ENCODE results near the gene SLC24A1. TPM values are rescaled to one million over a fixed set of nuclear protein-coding genes. Genes with fewer than 3 reads are reported as not detected.
A peak's percentile ranks its signal among the peaks of the same experiment; 100 is the strongest.

The SLC24A1 gene
- total RNA-seq (2014; rRNA removed; shearing (Covaris generic); ENCODE audit: low replicate concordance), result 3.3 and 10.1 TPM in 2 replicates

DNA sequence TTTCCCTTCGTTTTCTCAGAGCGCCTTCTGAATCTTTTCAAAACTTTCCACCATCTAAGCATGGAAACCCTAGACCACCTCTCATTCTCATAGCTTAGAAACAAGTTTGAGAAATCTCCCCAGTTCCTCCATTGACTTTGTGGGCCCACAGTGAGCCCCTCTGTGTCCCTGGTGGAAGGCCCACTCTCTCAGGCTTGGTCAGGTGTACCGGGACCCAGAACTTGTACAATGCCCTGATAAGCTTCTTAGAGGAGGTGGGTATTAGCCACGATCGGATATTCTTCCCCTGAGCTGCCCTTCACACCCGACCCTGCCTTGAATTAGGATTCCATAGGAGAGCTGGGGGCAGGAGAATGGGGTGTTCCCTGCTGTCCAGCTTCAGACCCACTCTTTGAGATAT, at the start of gene SLC24A1:
SLC24A1 (plus strand) TSS at position 301 of the 400 bp plus-strand sequence. CDS start 2,143 bp downstream, outside the sequence.
- H3K36me3 ChIP-seq, result no peaks in the 10 kb centered on the region
- H3K27me3 ChIP-seq, result no peaks in the 10 kb centered on the region
- H3K4me3 ChIP-seq, result no peak within 1 kb of the TSS
- H3K9me3 ChIP-seq, result no peaks in the 10 kb centered on the region
- no peak for DNase-seq

DNA sequence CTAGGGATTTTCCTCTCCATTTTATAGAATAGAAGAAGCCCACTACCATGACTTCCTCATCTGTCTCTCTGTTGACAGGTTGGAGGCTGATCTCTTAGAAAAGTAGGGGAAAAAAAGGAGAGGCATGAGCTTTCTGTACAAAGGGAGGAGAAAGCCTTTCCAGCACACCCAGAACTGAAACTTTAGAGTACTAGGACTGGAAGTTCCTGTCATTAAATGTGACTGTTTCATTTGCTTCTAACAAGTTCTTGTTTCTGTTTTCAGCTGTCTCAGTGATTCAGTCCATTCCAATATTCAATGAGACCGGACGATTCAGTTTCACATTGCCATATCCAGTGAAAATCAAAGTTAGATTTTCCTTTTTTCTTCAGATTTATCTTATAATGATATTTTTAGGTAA, 49.8 kb upstream of the SLC24A1 start:
- peaks cover 87% of the 10 kb centered on the region for H3K36me3 ChIP-seq
- H3K27me3 ChIP-seq, result no peaks in the 10 kb centered on the region
- H3K4me3 ChIP-seq, result no peak overlapping the region
- no peak for DNase-seq
- no peaks in the 10 kb centered on the region for H3K9me3 ChIP-seq

DNA sequence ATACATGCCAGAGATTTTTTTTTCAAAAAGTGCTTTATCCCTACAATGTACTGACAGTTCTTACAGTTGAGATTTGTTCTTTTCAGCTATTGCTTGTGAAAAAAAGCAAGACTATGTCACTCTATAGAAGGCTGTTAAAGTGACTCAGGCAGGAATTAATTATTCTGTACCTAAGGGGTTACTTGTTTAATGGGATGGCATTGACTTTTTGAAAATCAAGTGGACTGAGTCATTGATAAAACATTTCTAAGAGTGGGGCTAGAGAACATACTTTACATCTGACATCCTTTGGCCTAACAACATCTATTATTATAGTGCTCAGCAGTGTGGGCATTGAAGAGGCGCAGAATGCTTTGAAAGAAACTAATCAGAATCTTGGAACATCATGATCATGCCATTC, 45.1 kb upstream of the SLC24A1 start:
- H3K9me3 ChIP-seq, result no peaks in the 10 kb centered on the region
- no peak overlapping the region for H3K4me3 ChIP-seq
- H3K36me3 ChIP-seq, result peaks cover 90% of the 10 kb centered on the region
- H3K27me3 ChIP-seq, result no peaks in the 10 kb centered on the region
- DNase-seq, result no peak

DNA sequence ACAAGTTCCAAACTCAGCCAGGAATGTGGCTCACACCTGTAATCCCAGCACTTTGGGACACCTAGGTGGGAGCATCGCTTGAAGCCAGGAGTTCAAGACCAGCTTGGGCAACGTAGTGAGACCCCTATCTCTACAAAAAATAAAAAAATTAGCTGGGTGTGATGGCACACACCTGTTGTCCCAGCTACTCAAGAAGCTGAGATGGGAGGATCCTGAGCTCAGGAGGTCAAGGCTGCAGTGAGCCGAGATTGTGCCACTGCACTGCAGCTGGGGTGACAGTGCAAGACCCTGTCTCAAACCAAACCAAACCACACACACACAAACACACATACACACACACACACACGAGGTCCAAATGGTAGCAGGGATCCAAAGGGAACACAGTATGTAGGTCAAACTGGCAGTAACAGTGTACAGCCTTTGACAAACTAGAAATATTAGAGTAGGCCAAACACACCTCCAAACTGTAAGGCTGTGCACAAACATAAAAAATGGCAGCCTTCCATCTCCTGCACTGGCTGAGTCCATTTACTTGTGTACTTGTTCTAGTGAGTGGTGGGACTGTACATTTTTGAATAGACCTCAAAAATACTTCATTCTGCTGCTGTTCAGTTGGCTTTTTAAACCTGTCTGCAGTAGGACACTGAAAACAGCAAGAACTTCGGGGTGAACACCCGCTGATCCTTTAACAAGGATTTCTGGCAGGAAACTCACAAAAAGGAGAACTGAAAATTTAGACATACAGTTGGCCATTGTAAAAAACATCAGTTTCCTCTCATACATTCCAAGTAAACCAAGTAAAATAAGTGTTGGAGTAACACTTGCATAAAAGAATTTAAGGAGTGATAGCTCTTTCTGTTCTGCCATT, 44.4 kb upstream of the SLC24A1 start:
- Histone ChIP-seq H3K36me3 (peaks cover 89% of the 10 kb centered on the region), H3K9me3 (no peaks in the 10 kb centered on the region), H3K4me3 (no peak overlapping the region), H3K27me3 (no peaks in the 10 kb centered on the region)
- no peak for DNase-seq

DNA sequence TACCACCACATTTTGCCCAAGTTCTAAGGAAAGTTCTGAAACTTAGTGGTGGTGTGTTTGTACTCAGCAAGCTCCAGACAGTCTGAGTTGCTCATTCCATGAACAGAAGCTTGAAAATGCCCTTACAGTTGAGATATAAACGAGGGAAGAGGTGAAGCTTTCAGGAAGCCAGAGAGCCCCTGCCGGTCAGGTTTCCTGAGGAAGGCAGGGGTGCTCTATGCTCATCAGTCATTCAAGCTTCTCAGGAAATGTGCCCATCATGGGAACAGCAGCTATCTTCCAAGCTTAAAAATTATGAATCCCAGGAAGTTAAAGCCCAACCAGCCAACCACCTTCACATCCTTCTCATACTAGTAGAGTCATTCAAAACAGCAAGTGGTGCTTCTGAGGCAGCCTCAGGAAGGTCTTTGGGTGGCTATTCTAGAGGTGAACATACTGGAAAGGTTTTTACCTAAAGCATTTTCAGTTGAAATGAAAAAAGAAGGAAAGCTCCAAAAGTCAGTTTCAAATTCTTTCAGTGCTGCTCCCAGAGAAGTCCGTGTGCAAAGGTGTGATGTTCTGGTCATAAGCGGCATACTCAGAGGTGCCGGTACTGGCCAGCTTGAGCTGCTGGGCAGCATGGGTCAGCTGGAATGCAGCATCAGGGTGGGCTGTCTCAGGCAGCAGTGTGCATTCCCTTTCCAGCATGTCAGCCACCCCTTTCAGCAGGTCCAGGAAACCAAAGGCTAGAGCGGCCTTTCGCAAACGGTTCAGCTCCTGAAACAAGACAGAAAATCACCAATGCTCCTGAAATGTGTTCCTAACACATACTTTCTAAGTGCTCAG, 42.6 kb upstream of the SLC24A1 start:
- no peak for DNase-seq
- Histone ChIP-seq H3K36me3 (peaks cover 90% of the 10 kb centered on the region), H3K9me3 (no peaks in the 10 kb centered on the region), H3K4me3 (no peak overlapping the region), H3K27me3 (no peaks in the 10 kb centered on the region)

DNA sequence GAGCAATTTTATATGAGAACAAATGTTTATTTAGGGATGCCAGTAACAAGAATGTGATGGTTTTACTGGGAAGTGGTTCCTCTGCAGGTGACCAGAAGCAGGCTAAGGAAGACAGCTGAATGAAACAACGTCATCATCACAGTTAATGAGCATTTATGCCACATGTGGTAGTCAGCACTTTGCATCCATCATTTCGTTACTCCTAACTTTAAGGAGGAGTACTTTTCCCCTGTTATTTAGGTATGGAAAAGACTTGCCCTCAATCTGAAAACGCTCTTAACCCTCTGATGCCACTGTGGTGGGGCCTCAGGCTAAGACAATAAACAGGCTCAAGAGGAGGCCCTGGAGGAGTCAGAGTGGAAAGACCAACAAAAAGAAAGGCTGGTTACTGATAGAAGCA, 42.0 kb upstream of the SLC24A1 start:
- H3K27me3 ChIP-seq, result no peaks in the 10 kb centered on the region
- no peak for DNase-seq
- H3K9me3 ChIP-seq, result no peaks in the 10 kb centered on the region
- H3K36me3 ChIP-seq, result peaks cover 89% of the 10 kb centered on the region
- no peak overlapping the region for H3K4me3 ChIP-seq

DNA sequence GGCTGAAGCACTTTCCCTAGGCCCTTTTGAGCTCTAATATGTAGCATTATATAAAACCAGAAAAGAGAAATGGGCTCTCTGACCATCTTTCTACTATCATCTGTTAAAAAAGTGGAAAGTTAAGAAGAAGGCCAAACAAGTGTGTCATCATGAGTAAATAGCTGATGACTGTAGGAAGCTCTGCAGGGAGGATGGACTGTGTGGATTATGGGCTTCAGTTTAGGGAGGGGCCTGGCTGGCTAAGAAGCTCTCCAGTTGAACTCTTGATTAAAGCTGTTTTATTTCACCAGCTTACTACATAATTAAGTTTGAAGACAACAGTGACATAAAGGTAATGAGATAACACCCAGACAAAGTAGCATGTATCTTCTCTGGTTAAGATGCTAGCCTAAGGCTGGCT, 41.5 kb upstream of the SLC24A1 start:
- Histone ChIP-seq H3K4me3 (no peak overlapping the region), H3K27me3 (no peaks in the 10 kb centered on the region), H3K36me3 (peaks cover 86% of the 10 kb centered on the region), H3K9me3 (no peaks in the 10 kb centered on the region)
- peak; percentile 67 for DNase-seq

DNA sequence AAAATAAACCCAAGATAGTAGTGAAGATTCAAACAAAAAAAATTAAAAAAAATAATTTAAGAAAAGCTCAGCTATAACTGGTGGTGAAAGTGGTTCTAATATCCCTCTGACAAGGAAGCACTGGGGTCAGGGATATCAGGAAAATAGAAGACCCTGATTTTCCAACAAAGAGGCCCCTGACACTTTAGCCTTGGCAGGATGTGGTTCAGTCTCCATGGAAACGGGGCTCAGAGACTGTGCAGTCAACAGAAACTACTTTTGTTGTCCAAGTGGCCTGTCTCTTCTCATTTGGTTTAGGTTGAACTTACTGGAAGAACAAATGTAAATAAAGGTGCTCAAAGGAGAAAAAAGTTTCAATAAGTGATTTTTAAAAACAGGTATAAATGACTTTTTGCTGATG, 38.0 kb upstream of the SLC24A1 start:
- H3K36me3 ChIP-seq, result peaks cover 74% of the 10 kb centered on the region
- DNase-seq, result no peak
- no peaks in the 10 kb centered on the region for H3K9me3 ChIP-seq
- H3K4me3 ChIP-seq, result no peak overlapping the region
- H3K27me3 ChIP-seq, result no peaks in the 10 kb centered on the region

DNA sequence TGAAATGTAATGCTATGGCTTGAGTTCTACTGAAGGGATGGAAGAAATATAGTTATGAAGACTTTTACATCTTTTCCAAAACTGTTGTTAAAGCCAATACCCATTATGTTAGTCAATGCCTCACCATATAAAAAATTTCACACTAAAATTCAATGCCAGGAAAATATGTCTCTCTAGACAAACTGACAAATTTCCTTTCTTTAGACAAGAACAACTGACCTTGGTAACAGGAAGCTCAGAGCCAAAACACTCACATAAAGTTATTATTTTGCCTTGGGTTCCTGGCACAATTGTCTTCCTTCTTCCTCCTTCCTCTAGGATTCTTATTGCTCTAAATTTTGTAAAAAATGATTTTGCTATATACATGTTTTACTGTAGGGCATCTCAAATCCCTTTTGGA, 37.5 kb upstream of the SLC24A1 start:
- DNase-seq, result no peak
- no peak overlapping the region for H3K4me3 ChIP-seq
- no peaks in the 10 kb centered on the region for H3K27me3 ChIP-seq
- peaks cover 74% of the 10 kb centered on the region for H3K36me3 ChIP-seq
- H3K9me3 ChIP-seq, result no peaks in the 10 kb centered on the region

DNA sequence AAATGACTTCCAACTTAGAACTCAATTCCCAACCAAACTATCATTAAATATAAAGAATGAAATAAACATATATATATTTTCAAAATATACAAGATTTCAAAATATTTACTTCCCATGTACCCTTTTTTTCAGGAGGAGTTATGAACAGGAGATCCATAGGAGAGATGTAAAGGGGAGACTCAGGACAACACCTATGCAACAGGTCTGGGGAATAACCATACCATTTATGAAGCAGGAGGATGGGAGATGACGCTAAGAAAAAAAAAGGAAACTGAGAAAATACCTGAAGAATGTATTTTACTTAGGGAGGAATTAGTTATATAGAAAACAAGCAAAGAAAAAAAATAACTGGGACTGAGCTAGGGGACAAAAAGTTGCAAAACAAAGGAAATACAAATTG, 34.6 kb upstream of the SLC24A1 start:
- DNase-seq, result no peak
- H3K9me3 ChIP-seq, result no peaks in the 10 kb centered on the region
- H3K36me3 ChIP-seq, result peaks cover 82% of the 10 kb centered on the region
- H3K4me3 ChIP-seq, result no peak overlapping the region
- H3K27me3 ChIP-seq, result no peaks in the 10 kb centered on the region

DNA sequence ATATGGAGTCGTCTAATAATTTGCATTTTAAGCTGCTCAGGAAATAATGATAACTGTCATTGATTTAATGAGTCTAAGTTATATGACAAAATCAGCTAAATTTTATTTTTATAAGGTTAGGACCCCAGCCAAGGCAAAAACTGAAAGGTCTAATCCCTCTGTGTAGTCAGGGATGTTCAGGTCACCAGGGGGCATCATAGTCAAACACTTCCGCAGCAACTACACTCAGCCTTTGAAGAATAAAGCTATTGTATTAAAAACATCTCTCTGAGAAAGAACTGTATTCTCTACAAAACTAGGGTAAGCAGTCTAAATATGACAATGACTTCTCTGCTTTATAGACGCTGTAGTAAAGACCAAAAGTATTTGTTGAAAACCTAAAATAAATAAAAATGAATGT, 25.8 kb upstream of the SLC24A1 start:
- Histone ChIP-seq H3K4me3 (no peak overlapping the region), H3K9me3 (no peaks in the 10 kb centered on the region), H3K27me3 (no peaks in the 10 kb centered on the region), H3K36me3 (peaks cover 79% of the 10 kb centered on the region)
- no peak for DNase-seq

DNA sequence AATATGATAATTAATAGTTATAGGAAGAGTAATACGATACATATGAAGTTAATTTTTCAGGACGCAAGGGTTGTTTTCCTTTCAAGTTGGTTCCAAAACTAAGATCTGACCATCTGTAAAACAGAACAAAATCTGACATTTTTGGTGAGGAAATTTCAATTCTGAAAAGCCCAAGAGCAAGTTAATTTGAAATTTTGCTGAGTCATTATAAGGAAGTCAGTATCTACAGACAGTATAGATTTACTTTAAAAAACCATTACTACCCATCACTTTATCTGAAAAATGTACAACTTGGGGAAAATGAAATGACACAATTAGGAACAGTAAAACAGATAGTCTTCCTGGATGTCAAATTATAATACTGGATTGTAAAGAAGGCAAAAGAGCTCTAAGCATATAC, 23.3 kb upstream of the SLC24A1 start:
- Histone ChIP-seq H3K9me3 (no peaks in the 10 kb centered on the region), H3K4me3 (no peak overlapping the region), H3K27me3 (no peaks in the 10 kb centered on the region), H3K36me3 (peaks cover 71% of the 10 kb centered on the region)
- DNase-seq, result no peak

DNA sequence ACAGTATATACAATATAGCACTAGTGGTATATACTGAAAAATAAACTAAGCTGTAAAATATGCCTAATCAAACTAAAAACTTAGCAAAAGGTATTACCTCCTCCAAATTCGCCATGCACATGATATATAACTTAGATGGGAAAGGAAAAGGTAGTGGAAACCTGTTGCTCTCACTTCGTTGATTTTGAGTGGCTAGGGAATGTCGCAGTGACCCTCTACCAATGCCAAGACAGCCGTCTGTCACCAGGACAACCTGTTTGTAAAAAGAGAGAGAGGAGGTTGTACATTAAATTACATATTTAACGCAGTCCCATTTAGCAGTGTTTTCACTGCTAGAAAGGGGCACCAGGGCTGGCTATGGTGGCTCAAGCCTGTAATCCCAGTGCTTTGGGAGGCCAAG, 22.1 kb upstream of the SLC24A1 start:
- Histone ChIP-seq H3K9me3 (no peaks in the 10 kb centered on the region), H3K27me3 (no peaks in the 10 kb centered on the region), H3K4me3 (no peak overlapping the region), H3K36me3 (peaks cover 81% of the 10 kb centered on the region)
- no peak for DNase-seq

DNA sequence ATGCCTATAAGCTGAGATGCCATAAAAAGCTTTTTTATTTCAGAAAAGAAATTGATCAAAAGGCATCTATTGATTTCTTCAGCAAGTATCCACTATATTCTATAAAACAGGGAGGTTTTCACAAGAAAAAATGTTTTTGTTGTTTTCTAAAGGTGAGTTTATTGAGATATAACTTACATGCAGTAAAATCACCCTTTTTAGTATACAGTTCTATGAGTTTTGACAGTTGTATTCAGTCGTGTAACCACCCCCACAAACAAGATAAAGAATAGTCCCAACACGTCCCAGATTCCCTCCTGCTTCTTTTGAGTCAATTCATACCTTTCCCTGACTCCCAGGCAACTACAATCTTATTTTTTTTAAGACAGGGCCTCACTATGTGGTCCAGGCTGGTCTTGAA, 18.6 kb upstream of the SLC24A1 start:
- H3K36me3 ChIP-seq, result peaks cover 69% of the 10 kb centered on the region
- no peak overlapping the region for H3K4me3 ChIP-seq
- no peaks in the 10 kb centered on the region for H3K9me3 ChIP-seq
- H3K27me3 ChIP-seq, result no peaks in the 10 kb centered on the region
- DNase-seq, result no peak

DNA sequence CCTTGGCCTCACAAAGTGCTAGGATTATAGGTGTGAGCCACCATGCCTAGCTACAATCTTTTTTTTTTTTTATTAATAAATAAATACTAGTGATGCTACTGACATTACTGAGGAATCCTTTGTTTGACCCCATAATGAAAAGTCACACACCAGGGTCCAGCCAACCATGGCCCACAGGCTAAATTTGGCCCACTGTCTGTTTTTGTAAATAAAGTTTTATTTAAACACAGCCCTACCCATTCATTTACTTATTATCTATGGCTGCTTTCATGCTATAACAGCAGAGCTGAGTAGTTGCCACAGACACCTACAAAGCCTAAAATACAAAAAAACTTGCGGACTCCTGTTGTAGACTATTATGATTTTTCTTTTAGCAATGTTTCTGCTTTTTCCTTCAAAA, 18.2 kb upstream of the SLC24A1 start:
- DNase-seq, result no peak
- no peaks in the 10 kb centered on the region for H3K9me3 ChIP-seq
- H3K4me3 ChIP-seq, result no peak overlapping the region
- H3K36me3 ChIP-seq, result peaks cover 65% of the 10 kb centered on the region
- H3K27me3 ChIP-seq, result no peaks in the 10 kb centered on the region

DNA sequence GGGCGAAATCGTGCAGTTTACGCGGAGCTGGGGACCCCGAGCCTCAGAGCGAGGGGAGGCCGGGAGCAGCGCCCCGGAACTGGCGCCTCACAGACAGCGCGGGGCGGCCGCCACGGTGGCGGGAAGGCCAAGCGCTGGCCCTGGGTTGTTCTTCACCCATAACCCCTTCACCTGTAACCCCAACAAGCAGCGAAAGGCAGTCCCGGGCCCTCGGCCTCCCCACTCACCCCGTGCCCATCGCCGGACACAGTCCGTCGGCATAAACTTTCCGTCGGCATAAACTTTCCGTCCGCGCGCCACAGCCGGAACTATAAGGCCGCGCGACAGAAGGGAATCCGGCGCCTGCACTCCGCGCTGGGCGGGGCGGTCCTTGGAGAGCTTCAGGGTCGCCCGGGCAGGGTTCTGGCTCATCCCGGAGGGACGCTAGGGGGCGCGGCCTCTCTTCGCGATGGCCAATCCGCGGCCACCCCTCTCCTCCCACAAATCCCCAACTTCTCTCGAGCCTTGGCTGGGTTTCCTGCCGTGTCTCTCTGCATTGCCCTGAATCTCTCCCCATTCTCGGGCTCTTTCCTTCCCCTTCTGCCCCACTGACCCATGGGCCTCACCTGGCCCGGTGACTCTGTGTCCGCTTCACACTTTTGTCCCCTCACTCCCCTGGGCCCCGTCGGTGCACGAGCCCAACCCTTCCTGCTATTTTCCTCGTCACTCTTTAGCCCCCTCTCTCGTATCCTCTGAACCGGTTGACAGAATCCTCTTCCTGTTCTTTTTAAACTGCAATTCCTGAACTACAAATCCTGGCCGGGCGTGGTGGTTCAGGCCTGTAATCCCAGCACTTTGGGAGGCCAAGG, 10.6 kb upstream of the SLC24A1 start, which contains the start of gene INTS14:
INTS14 (minus strand) TSS at position 261 of the 848 bp plus-strand sequence. CDS start 3,751 bp downstream, outside the sequence.
- Histone ChIP-seq H3K9me3 (no peaks in the 10 kb centered on the region), H3K36me3 (peaks cover 10% of the 10 kb centered on the region), H3K4me3 (peak within 1 kb of the TSS; percentile 92), H3K27me3 (no peaks in the 10 kb centered on the region)
- peak; percentile 98 for DNase-seq

All from MG63 (cell line).